Activated CD4-positive, alpha-beta T cell treated with anti-CD3 and anti-CD28 coated beads, Interleukin-10, Interleukin-2, amounts not matched to agents 100 ng/mL and 50 ng/mL, durations not matched to agents 16 hours and 8 hours (primary cell): ENCODE data around the gene TMEM144.

Experiments
- DNase-seq: peaks from one replicate; pipeline ENCODE4 v3.0.0-alpha.2; 2020

TMEM144 gene

GRCh38 chr4:158209825-158210807 is at the start of gene TMEM144:
Gene TMEM144, plus strand, starts transcription at chr4:158210486. Its CDS starts 2,182 bp downstream, at chr4:158212668.
- peak; percentile 50 for DNase-seq

- no peak for DNase-seq
These were observed 48.5 kb upstream of the TMEM144 start for GRCh38 chr4:158161551-158162354.

GRCh38 chr4:158162631-158163030 is 47.7 kb upstream of the TMEM144 start:
- no peak for DNase-seq

GRCh38 chr4:158163941-158164767 is 46.1 kb upstream of the TMEM144 start:
- no peak for DNase-seq

GRCh38 chr4:158164768-158165213 is 45.5 kb upstream of the TMEM144 start:
- no peak for DNase-seq

- no peak for DNase-seq
These were observed 43.6 kb upstream of the TMEM144 start for GRCh38 chr4:158166701-158167100.

GRCh38 chr4:158168606-158169005 is 41.7 kb upstream of the TMEM144 start:
- DNase-seq: no peak

GRCh38 chr4:158169506-158169905 is 40.8 kb upstream of the TMEM144 start:
- DNase-seq: no peak

GRCh38 chr4:158169931-158170690 is 40.2 kb upstream of the TMEM144 start:
- no peak for DNase-seq

- peak; percentile 11 for DNase-seq
These were observed 39.4 kb upstream of the TMEM144 start for GRCh38 chr4:158170691-158171561.

- peak; percentile 23 for DNase-seq
These were observed 37.7 kb upstream of the TMEM144 start, which contains the start of gene GASK1B for GRCh38 chr4:158172261-158173258. Gene GASK1B, minus strand, starts transcription at chr4:158173025. Its CDS starts 1,650 bp downstream, at chr4:158171375.

- no peak for DNase-seq
These were observed 34.2 kb upstream of the TMEM144 start for GRCh38 chr4:158176108-158176507.

- no peak for DNase-seq
These were observed 33.5 kb upstream of the TMEM144 start for GRCh38 chr4:158176776-158177175.

GRCh38 chr4:158179465-158179864 is 30.8 kb upstream of the TMEM144 start:
- no peak for DNase-seq

GRCh38 chr4:158181906-158182305 is 28.4 kb upstream of the TMEM144 start:
- DNase-seq: no peak

GRCh38 chr4:158182736-158183135 is 27.6 kb upstream of the TMEM144 start:
- DNase-seq: no peak

GRCh38 chr4:158186815-158187214 is 23.5 kb upstream of the TMEM144 start:
- DNase-seq: no peak

- no peak for DNase-seq
These were observed 20.9 kb upstream of the TMEM144 start for GRCh38 chr4:158189422-158189821.

GRCh38 chr4:158190718-158191117 is 19.6 kb upstream of the TMEM144 start:
- no peak for DNase-seq
